Smooth muscle cell (in vitro differentiated cells): ENCODE measurements around the gene PDZRN3. TPM values are rescaled to one million over a fixed set of nuclear protein-coding genes. Genes with fewer than 3 reads are reported as not detected.

Experiments
- DNase-seq: peaks from one replicate; lab custom pipeline; 2025; ENCODE audit not compliant: unreplicated experiment; lab: John Stamatoyannopoulos, UW
- H2AFZ ChIP-seq: fragments of 200-600 bp; sonication (generic); 2 replicates; pipeline ENCODE4 v1.6.0; 2016; ENCODE audit warnings: antibody characterized with exemption, low read depth, mild to moderate bottlenecking
- H3F3A ChIP-seq: fragments of 200-600 bp; sonication (generic); 2 replicates; pipeline ENCODE4 v1.6.0; 2017; ENCODE audit warnings: antibody characterized with exemption, low read depth
- H3K27ac ChIP-seq: fragments of 200-600 bp; sonication (generic); 2 replicates; pipeline ENCODE4 v1.5.1; 2016; ENCODE audit warnings: low read depth, mild to moderate bottlenecking
- H3K27me3 ChIP-seq: fragments of 200-600 bp; sonication (generic); 2 replicates; pipeline ENCODE4 v1.6.1; 2016; ENCODE audit warnings: low read depth, mild to moderate bottlenecking
- H3K36me3 ChIP-seq: fragments of 200-600 bp; sonication (generic); 2 replicates; pipeline ENCODE4 v1.5.1; 2016; ENCODE audit warnings: low read depth
- H3K4me1 ChIP-seq: fragments of 200-600 bp; sonication (generic); 2 replicates; pipeline ENCODE4 v1.5.1; 2016; ENCODE audit warnings: low read depth
- H3K4me2 ChIP-seq: fragments of 200-600 bp; sonication (generic); 2 replicates; pipeline ENCODE4 v1.6.0; 2016; ENCODE audit warnings: mild to moderate bottlenecking
- H3K4me3 ChIP-seq: fragments of 200-600 bp; sonication (generic); 2 replicates; pipeline ENCODE4 v1.5.1; 2016; ENCODE audit warnings: mild to moderate bottlenecking
- H3K79me2 ChIP-seq: fragments of 200-600 bp; sonication (generic); 2 replicates; pipeline ENCODE4 v1.6.0; 2016; ENCODE audit warnings: low read depth, mild to moderate bottlenecking
- H3K9ac ChIP-seq: fragments of 200-600 bp; sonication (generic); 2 replicates; pipeline ENCODE4 v1.6.0; 2016; ENCODE audit warnings: low read depth
- H3K9me3 ChIP-seq: fragments of 200-600 bp; sonication (generic); replicated peaks from 2 replicates; pipeline ENCODE4 v1.5.1; 2016; ENCODE audit warnings: low read depth
- H4K20me1 ChIP-seq: fragments of 200-600 bp; sonication (generic); 2 replicates; pipeline ENCODE4 v1.6.0; 2016; ENCODE audit warnings: low read depth
- CTCF ChIP-seq: fragments of 200-600 bp; sonication (generic); IDR thresholded peaks from 2 replicates; pipeline ENCODE4 v1.5.1; 2017; ENCODE audit warnings: borderline replicate concordance, mild to moderate bottlenecking, antibody characterized with exemption; ENCODE audit not compliant: insufficient read depth, poor library complexity, severe bottlenecking
- WGBS: methylation state at CpG from one replicate; pipeline ENCODE4 v1.1.7; 2016; ENCODE audit warnings: low lambda C conversion rate; 5-methylcytosine and 5-hydroxymethylcytosine counted together
- polyA plus RNA-seq: library from polyadenylated mRNA; unstranded; fragments of >200 nt; fragmentation: Nextera tagmentation; extraction: Ambion mirVana; gene quantifications from 2 replicates; pipeline ENCODE4 v1.2.1, GENCODE V29; 2016
- total RNA-seq: library from RNA; depleted of rRNA; stranded (reverse); fragments of >200 nt; gene quantifications from 2 replicates; pipeline ENCODE4 v1.2.3, GENCODE V29; 2014

Gene PDZRN3
- total and polyA plus RNA-seq, 2 experiments from 2014 or later: 99.5 to 128 TPM

- Histone ChIP-seq H3F3A (peaks cover 14% of the 10 kb centered on the region), H3K27me3 (no peaks in the 10 kb centered on the region), H2AFZ (no peak overlapping the region), H3K9me3 (no peaks in the 10 kb centered on the region), H3K79me2 (peaks cover 36% of the 10 kb centered on the region), H3K27ac (peak overlapping the region; percentile 83), H4K20me1 (peaks cover 29% of the 10 kb centered on the region), H3K4me3 (peak overlapping the region; percentile 75), H3K4me1 (peaks cover 14% of the 10 kb centered on the region), H3K4me2 (peak overlapping the region; percentile 91), H3K36me3 (no peaks in the 10 kb centered on the region), H3K9ac (peak overlapping the region; percentile 19)
- TF ChIP-seq CTCF: no peak
- DNase-seq: no peak
- 12% methylated on average over 3 of the region's 3 CpGs for WGBS
Observed at GRCh38 chr3:73626106-73626505, 1.4 kb upstream of the PDZRN3 start.

- H3K79me2 ChIP-seq: peaks cover 54% of the 10 kb centered on the region
Observed at GRCh38 chr3:73624017-73624820, 522 bp downstream of the PDZRN3 start.

GRCh38 chr3:73623346-73623745 is 1.4 kb downstream of the PDZRN3 start:
- Histone ChIP-seq H3K4me2 (peak overlapping the region; percentile 91), H3K9ac (peak overlapping the region; percentile 59), H3K4me3 (peak overlapping the region; percentile 75), H3K27me3 (no peaks in the 10 kb centered on the region), H3K9me3 (no peaks in the 10 kb centered on the region), H3K36me3 (no peaks in the 10 kb centered on the region), H3F3A (peaks cover 14% of the 10 kb centered on the region), H3K27ac (peak overlapping the region; percentile 36), H3K4me1 (peaks cover 18% of the 10 kb centered on the region), H4K20me1 (peaks cover 55% of the 10 kb centered on the region), H2AFZ (no peak overlapping the region), H3K79me2 (peaks cover 62% of the 10 kb centered on the region)
- WGBS: 17% methylated on average over 4 of the region's 4 CpGs
- no peak for DNase-seq
- no peak for TF ChIP-seq CTCF

More at GRCh38 chr3:73624017-73624820, 522 bp downstream of the PDZRN3 start:
- H3K9ac ChIP-seq: peak overlapping the region; percentile 81
- peak overlapping the region; percentile 75 for H3K4me3 ChIP-seq
- under 1% methylated on average over 95 of the region's 112 CpGs for WGBS
- peak overlapping the region; percentile 99 for H2AFZ ChIP-seq
- H3K9me3 ChIP-seq: no peaks in the 10 kb centered on the region
- H3K27me3 ChIP-seq: no peaks in the 10 kb centered on the region
- no peaks in the 10 kb centered on the region for H3K36me3 ChIP-seq
- no peak for DNase-seq
- H3F3A ChIP-seq: peaks cover 14% of the 10 kb centered on the region
- peaks cover 14% of the 10 kb centered on the region for H3K4me1 ChIP-seq
- peak overlapping the region; percentile 91 for H3K4me2 ChIP-seq
- H3K27ac ChIP-seq: peak overlapping the region; percentile 83
- TF ChIP-seq CTCF: no peak
- H4K20me1 ChIP-seq: peaks cover 47% of the 10 kb centered on the region
